D341Med (cell line): ENCODE measurements around the gene ADO.

Source experiments
- DNase-seq: peaks from one replicate; pipeline ENCODE4 v3.0.0; 2012; ENCODE audit warnings: low spot score

The ADO gene

GRCh38 chr10:62794306-62794705, 10.2 kb upstream of the ADO start:
- no peak for DNase-seq

DNA sequence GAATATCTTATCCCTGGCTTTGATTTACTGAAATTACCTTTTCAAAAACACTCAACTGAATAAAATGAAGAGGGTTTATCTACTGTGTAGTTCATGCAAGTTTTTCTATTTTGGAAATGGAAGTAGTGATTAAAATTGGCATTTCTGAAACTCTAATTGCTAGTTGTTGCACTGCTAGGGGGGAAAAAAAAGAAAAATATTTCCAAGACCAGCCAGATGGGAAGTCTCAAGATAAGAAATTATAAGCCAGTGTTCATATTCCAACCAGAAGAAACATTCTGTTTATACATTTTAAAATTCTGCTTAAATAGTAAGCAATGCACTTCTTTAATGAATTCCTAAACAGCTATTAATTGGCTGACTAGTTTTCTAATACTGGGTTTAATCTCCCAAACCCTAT, 9.4 kb upstream of the ADO start:
- DNase-seq = no peak

DNA sequence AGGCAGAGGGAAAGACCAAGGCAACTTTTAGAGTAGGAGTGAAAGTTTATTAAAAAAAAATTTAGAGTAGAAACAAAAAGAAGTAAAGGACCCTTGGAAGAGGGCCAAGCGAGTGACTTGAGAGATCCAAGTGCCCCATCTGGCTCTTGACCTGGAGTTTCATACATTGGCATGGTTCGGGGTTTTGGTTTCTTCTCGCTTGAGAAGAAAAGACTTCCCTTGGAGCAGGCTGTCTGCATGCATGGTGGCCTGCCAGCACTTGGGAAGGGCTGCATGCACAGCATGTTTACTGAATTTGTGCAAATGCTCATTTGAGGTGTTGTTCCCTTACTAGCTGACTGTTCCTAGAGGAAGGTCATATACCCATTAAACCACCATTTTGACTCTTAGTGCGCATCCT, 8.8 kb upstream of the ADO start:
- DNase-seq = no peak

DNA sequence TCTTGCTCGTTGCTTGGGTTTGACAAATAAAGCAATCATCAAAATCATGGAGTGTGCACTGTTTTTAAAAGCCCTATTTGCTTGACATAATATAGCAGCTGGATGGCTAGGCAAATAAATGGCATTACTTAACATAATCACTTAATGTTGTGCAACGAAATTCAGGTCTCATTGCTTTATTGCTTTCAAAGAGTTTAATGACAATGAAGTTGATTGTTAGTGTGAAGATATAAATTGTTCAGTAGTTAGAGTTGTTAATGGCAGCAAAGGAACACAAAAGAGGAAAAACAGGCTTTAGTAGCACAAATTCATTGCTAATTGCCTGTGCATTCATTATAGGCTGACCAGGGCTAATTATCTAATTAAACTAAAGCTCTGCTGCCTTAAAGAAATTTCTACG, 7.6 kb upstream of the ADO start:
- DNase-seq = no peak

- no peak for DNase-seq
These were observed 2.6 kb upstream of the ADO start for GRCh38 chr10:62801871-62802270.

GRCh38 chr10:62803724-62804355, 680 bp upstream of the ADO start:
- DNase-seq = no peak

DNA sequence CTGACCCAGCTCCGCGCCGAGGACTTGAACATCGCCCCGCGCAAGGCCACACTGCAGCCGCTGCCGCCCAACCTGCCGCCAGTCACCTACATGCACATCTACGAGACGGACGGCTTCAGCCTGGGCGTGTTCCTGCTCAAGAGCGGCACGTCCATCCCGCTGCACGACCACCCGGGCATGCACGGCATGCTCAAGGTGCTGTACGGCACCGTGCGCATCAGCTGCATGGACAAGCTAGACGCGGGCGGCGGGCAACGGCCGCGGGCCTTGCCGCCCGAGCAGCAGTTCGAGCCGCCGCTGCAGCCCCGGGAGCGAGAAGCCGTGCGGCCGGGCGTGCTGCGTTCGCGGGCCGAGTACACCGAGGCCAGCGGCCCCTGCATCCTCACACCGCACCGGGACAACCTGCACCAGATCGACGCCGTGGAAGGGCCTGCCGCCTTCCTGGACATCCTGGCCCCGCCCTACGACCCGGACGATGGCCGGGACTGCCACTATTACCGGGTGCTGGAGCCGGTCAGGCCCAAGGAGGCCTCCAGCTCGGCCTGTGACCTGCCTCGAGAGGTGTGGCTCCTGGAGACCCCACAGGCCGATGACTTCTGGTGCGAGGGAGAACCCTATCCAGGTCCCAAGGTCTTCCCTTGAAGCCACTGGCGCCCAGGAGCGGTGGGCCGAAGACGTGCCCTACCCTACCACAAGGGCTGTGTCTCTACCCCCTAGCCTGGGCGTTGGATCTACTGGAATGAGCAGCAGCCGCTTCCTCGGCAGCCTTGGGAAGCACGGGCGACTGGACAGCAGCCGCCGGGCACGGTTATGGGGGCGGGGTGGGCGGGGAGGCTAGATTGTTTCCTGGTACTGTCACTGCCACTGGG, 945 bp downstream of the ADO start:
- peak; percentile 41 for DNase-seq

GRCh38 chr10:62806251-62806650, 1.7 kb downstream of the ADO start:
- DNase-seq = no peak

DNA sequence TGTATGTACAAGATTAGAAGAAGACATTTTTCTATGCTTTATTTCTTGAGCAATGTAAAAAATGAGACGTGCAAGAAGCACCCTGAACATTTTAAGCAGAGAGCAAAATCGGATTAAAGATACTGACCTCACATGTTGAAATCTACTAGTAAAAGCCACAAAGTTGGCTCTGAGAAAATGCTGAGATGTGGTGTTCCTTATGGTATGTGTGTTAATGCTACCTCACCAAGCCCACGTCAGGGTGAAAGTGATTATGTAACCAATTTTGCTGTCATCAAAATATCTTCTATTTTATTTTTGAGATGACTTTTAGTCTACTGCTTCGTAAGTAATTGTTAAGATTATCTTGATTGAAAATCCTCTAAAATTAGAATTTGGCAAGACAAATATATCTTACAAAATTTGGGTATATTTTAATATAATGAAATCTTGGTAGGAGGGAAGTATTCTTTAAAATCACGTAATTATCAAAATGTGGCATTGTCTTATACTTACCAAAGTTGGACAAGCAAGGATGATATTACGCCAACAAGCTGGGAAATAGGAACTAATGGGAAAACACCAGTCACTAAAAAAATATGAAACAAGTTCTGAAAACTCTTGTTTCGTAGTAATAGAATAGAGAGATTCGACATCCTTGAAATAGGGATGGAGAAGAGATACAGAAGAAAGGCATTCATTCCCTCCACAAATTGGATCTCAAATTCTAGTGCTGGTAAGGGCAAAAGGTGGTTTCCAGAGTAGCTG, 5.8 kb downstream of the ADO start:
- no peak for DNase-seq

GRCh38 chr10:62811159-62811875, 6.8 kb downstream of the ADO start:
- DNase-seq = no peak

DNA sequence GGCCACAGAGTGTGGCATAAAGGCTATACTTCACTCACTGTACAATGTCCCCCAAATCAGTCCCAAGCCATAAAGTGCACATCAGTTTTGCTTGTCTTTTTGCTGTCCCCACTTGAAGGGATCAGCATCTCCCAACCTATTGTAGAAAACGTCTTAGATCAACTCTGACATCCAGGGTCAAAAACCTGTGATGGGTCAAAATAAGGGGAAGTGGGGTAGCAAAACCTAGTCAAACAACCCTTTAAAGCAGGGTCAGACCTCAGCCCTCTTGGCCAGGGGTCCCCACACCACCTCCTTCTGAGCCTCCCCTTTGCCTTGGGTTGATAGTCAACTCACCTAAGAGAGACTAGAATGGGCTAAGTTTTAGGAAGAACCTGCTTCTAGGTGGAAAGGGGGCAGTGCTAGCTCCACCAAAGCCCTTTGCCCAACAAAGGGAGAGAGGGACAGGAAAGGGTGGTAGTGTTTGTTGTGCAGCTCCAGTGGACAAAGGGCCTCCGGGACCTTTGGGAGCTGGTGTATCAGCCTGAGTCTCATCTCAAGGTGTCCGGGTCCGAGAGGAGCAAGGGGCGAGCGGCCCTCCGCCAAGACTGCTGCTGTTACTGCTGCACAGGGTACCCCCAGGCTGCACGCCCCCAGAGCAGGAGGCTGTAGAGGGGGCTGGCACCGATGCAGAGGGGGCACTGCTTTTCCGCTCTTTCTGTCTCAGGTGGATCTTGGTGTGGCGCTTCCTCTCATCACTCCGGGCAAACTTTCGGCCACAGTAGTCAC, 8.3 kb downstream of the ADO start:
- no peak for DNase-seq

DNA sequence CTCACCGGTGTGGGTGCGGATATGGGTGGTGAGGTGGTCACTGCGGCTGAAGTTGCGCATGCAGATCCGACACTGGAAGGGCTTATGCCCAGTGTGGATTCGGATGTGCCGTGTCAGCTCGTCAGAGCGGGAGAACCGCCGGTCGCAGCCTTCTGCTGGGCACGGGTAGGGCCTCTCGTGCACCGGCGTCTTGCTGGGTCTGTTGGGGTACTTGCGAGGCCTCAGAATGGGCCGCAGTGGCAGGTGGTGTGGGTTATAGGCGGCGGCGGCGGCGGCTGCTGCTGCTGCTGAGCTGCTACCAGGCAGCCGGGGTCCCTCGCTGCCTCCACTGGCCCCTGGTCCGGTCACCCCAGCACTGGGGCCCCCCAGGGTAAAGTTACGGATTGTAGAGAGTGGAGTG, 8.9 kb downstream of the ADO start:
- no peak for DNase-seq

DNA sequence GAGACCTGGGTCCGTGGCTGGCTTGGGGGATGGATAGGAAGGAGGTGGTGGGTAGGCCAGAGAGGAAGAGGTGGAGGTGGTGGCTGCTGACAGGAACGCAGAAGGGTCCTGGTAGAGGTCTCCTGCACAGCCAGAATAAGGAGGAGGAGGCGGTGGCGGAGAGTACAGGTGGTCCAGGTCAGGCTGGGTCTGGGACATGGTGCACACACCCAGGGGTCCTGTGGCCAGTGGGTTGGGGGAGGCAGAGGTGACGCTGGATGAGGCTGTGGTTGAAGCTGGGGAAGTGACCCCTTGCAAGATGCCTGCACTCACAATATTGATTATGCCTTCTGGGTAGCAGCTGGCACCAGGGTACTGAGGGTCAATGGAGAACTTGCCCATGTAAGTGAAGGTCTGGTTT, 9.5 kb downstream of the ADO start:
- no peak for DNase-seq

DNA sequence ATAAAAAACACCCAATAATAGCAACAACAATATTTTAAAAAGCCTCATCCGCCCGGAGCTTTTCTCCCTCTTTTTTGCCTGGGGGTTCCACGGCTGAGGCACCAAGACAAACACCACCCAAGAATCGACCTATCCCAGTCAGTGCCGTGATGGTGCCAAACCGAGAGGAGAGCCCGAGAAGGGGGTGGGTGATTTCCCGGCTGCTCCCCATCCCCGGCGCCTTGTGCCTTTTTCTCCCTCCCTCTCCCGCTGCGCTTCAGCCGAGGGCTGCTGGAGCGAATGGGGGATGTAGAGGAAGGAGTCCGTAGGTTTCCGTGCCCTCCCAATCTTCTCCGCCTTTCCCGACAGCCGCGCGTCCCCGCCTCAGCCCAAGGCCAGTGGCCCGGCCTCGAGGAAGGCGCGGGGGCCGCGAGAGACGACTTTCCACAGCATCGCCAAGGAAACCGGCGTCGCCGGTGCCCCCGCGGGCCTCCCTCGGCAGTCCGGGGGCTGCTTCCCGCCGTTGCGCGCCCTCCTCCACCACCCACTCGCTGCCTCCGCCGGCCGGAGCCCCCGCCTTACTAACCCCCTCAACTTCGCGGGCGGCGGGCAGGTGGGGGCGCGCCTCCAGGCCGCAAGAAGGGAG, 10.3 kb downstream of the ADO start:
- DNase-seq = no peak

DNA sequence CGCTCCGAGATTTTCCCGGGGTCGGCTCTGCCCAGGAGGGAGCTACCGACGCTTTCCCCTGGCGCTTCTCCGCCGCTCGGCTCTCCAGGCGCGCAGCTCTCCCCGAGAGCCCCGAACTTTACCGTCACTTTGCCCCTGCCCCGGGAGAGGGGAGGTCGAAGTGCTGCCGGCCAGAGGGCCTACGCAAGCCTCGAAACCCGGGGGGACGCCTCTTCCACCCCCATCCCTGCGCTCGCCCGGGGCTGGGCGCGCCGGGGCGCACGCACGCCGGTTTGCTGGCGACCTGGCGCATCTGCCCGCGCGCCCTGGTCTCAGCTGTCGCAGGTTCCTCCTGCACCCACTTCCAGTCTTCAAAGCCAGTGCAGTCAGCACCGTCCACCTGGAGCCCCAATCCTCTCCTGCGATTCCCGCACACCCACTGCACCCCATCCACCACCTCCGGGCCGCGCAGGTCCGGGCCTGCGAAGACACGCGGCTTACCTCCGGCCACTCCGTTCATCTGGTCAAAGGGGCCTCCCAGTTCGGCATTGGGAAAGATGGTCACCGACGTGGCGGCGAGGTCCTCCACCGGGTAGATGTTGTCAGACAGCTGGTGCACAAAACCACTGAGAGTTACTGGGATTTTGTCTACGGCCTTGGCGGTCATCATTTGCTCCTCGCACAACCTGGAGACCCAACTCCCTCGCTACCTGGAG, 11.0 kb downstream of the ADO start:
- no peak for DNase-seq

DNA sequence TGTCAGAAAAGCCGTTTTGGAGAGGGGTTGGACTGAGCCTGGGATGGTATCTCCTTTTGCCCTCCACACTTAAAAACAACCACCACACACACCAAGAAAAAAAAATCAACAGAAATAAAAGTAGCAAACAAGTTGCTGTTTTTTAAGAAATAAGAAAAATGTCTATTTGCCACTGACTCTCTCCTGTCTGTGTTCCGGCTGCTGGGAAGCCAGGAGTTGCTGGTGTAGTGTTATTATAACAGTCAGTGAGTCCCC, 11.5 kb downstream of the ADO start:
- DNase-seq = no peak

DNA sequence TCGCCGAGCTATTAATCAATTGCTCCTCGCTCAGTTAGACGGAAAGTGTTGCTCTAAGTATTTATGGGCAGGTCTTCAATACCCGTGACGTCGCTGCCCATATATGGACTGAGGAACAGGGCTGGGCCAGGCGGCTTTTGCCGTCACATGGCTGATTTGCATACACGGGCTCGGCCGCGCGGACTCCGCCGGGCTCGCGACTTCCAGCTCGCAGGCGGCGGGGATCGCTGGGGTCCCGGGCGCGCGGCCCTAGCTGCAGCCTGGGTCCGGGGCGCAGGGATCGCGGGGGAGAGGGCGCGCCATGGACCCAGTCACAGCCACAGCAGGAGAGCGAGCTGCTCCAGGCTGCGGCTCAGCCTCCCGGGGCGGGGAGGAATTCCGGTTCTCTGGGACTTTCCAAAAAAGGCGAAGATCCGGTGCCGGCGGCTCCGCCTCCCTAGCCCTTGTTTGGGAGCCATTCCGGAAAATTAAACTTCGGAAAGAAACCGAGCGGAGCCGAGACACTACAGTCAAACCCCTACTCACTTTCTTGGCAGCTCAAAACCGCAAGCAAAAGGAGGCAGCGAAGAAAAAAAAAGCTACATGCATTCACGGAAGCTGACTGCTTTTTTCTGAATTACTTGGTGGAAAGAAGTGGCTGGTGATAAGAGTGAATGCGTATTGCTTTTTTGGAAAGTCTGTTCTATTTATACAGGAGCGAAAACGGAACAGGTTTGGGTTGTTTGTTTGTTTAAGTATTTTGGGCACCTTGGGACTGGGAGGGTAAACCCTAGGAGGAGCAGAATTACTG, 12.0 kb downstream of the ADO start, which contains the start of gene EGR2:
EGR2 (minus strand) TSS at position 36 of the 790 bp plus-strand sequence. CDS start 337 bp downstream, outside the sequence.
- peak; percentile 82 for DNase-seq

- DNase-seq = peak; percentile 36
These were observed 12.7 kb downstream of the ADO start for GRCh38 chr10:62817121-62817765.

- peak; percentile 83 for DNase-seq
These were observed 13.4 kb downstream of the ADO start for GRCh38 chr10:62817766-62818425.
